AG09319 (cell line): ENCODE data around the gene GBX2.

Experiments
- DNase-seq: peaks from one replicate; pipeline ENCODE4 v3.0.0-alpha.2; 2010; ENCODE audit warnings: low read depth; ENCODE audit errors: extremely low read depth
- TF ChIP-seq, protein P1 (sequence below): IDR thresholded peaks from 2 replicates; pipeline ENCODE4 v1.5.1; 2011; ENCODE audit warnings: low read depth, mild to moderate bottlenecking, inconsistent platforms, low read length, moderate library complexity

The GBX2 gene

GRCh38 chr2:236210536-236210935, 42.4 kb upstream of the GBX2 start:
- DNase-seq = no peak
- TF ChIP-seq, protein P1, sequence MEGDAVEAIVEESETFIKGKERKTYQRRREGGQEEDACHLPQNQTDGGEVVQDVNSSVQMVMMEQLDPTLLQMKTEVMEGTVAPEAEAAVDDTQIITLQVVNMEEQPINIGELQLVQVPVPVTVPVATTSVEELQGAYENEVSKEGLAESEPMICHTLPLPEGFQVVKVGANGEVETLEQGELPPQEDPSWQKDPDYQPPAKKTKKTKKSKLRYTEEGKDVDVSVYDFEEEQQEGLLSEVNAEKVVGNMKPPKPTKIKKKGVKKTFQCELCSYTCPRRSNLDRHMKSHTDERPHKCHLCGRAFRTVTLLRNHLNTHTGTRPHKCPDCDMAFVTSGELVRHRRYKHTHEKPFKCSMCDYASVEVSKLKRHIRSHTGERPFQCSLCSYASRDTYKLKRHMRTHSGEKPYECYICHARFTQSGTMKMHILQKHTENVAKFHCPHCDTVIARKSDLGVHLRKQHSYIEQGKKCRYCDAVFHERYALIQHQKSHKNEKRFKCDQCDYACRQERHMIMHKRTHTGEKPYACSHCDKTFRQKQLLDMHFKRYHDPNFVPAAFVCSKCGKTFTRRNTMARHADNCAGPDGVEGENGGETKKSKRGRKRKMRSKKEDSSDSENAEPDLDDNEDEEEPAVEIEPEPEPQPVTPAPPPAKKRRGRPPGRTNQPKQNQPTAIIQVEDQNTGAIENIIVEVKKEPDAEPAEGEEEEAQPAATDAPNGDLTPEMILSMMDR = no peak

DNA sequence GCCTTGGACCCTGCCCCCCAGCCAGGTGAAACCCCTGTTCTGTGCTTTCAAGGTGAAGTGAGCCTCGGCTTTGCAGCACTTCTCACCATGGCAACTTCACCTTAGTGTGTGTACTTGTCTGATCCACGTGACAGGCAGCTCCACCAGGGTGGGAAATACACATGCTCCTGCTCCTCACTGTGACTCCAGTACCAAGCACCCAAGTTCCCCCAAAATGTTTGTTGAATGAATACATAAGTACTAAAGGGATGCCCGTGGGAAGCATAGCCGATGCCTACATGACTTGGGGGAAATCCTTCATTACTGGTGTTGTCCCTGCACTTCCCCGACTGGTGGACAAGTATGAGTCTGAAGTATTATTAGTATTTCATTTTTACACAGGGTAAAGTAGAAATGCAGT, 41.8 kb upstream of the GBX2 start:
- no peak for DNase-seq
- TF ChIP-seq, protein P1 = no peak

DNA sequence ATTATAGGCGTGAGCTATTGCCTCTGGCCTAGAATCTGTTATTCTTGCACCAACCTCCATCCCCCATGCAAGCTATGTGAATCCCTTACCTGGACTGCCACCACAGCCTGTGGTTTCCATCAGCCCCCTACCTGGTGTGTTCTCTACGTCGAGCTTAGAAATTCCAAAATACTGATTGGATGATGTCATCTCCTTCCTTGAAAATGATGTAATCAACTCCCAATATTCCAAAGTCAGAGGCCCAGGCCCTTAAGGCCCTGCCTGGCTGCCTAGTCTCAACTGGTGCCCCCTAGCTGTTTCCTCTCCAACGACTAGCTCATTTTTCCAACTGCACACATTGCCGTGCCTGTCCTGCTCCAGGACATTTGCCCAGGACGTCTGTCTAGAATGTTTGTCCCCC, 41.3 kb upstream of the GBX2 start:
- TF ChIP-seq, protein P1 = no peak
- DNase-seq = no peak

- no peak for DNase-seq
- TF ChIP-seq, protein P1 = no peak
Observed at GRCh38 chr2:236208019-236208926, 40.1 kb upstream of the GBX2 start.

DNA sequence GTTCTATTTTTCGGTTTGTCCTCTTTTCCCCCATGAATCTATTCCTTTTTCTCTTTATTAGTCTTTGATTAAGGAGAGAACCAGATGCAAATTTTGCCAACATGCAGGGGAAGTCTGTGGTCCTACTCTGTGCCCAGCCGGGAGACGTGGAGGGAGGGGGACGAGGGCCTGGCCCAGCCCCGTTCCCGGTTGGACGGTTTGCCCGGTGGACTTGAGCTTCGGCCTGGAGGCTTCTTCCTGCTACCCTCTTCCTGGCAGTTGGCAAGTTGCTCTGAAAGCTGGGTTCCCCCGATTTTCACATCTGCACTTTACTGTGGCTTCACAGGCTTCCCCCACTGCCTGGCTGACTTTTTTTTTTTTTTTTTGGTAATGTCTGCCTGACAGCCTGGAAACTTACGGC, 39.3 kb upstream of the GBX2 start:
- TF ChIP-seq, protein P1 = no peak
- no peak for DNase-seq

DNA sequence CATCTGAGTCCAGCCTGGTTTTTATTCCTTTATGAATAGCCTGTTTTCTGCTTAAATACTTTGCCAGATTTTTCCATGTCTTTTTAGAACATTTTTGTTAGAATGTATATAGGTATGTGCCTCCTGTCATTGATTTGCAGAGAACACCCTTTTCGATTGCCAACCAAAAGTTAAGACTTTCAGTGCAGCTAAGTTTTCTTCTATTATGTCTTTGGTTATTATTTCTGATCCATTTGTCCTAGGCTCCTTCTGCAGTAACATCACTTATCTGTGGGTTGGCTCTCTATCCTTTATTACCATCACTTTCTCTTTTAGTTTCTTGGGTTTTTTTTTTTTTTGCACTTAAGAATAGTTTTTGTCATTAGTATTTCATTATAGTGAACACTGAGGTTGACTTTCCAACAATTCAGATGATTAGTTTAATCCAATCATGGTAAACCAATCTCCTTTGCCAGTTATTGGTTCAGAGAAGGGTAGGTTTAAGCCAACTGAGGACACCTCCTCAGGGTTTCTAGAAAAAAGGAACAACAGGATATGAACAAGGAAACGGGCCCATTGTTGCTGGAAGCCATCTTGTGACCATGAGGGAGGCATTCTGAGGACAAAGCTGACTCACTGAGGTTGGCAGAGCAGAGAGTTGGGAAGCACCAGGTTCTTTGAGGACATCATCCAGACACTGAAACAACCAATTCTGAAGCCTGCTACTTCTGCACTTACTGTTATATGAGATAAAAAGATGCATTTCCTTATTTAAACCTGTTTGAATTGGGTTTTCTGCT, 37.9 kb upstream of the GBX2 start:
- TF ChIP-seq, protein P1 = no peak
- no peak for DNase-seq

GRCh38 chr2:236204953-236205352, 36.8 kb upstream of the GBX2 start:
- no peak for DNase-seq
- TF ChIP-seq, protein P1 = no peak
